ENCODE results near the gene CRY2.
"Not testable (repeated sequence)": the region's sequence is repeated elsewhere in the genome, so short reads cannot be mapped to it uniquely, and the experiment has no call there.

Gene CRY2

GRCh38 chr11:45820211-45820857 lies 26.9 kb upstream of the CRY2 start:
- no peaks in the 10 kb centered on the region for H3K36me3 ChIP-seq (ENCODE audit: control insufficient read depth, low read length)
- no peak overlapping the region for H3K27ac ChIP-seq (ENCODE audit: low read depth, low read length)
- no peaks in the 10 kb centered on the region for H3K9me3 ChIP-seq (ENCODE audit: control insufficient read depth, insufficient read depth, low read length)
- TF ChIP-seq EZH2phosphoT487 (IDR thresholded peaks at IDR 0.05; ENCODE audit: borderline replicate concordance, low read length) (no peak), CTCF (IDR thresholded peaks at IDR 0.05; ENCODE audit: low read depth, low read length, poor library complexity, severe bottlenecking) (no peak)
- no peaks in the 10 kb centered on the region for H3K27me3 ChIP-seq (ENCODE audit: control insufficient read depth, low read length)
- no peaks in the 10 kb centered on the region for H3K9me2 ChIP-seq (replicated peaks; ENCODE audit: control insufficient read depth, low read length)
- H3F3A ChIP-seq (ENCODE audit: control insufficient read depth, insufficient read depth) = peaks cover 4% of the 10 kb centered on the region; the same call in 1 of the 2 replicates
- H3K4me1 ChIP-seq (ENCODE audit: control insufficient read depth, low read length) = peaks cover 35% of the 10 kb centered on the region
- no peaks in the 10 kb centered on the region for H4K20me1 ChIP-seq (ENCODE audit: control insufficient read depth, insufficient read depth, low read depth, low read length)
- no peak overlapping the region for H3K4me3 ChIP-seq (ENCODE audit: low read length)
- no peaks in the 10 kb centered on the region for H3K79me2 ChIP-seq (ENCODE audit: control insufficient read depth, low read length)
- no peak overlapping the region for H3K4me2 ChIP-seq (ENCODE audit: low read length)

DNA sequence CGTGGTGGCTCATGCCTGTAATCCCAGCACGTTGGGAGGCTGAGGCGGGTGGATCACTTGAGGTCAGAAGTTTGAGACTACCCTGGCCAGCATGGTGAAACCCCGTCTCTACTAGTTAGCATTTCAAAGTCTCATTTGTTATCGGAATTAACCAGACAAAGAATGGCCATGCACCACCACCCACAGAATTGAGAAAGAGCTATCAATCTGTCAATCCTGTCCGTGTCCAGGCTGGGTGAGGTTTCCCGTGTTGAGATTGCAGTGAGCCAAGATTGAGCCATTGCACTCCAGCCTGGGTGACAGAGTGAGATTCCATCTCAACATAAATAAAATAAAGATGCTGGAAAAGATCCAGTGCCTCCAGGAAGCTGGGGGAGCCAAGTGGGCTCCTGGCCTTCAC lies 20.8 kb upstream of the CRY2 start:
- peaks cover 36% of the 10 kb centered on the region for H3K27me3 ChIP-seq (ENCODE audit: control insufficient read depth, low read length)
- not testable (repeated sequence) for H3K9me2 ChIP-seq (replicated peaks; ENCODE audit: control insufficient read depth, low read length); H3K27ac ChIP-seq (ENCODE audit: low read depth, low read length); H3K4me2 ChIP-seq (ENCODE audit: low read length); H3K4me1 ChIP-seq (ENCODE audit: control insufficient read depth, low read length); H4K20me1 ChIP-seq (ENCODE audit: control insufficient read depth, insufficient read depth, low read depth, low read length); H3F3A ChIP-seq (ENCODE audit: control insufficient read depth, insufficient read depth); H3K79me2 ChIP-seq (ENCODE audit: control insufficient read depth, low read length); H3K4me3 ChIP-seq (ENCODE audit: low read length); H3K9me3 ChIP-seq (ENCODE audit: control insufficient read depth, insufficient read depth, low read length); H3K36me3 ChIP-seq (ENCODE audit: control insufficient read depth, low read length)

DNA sequence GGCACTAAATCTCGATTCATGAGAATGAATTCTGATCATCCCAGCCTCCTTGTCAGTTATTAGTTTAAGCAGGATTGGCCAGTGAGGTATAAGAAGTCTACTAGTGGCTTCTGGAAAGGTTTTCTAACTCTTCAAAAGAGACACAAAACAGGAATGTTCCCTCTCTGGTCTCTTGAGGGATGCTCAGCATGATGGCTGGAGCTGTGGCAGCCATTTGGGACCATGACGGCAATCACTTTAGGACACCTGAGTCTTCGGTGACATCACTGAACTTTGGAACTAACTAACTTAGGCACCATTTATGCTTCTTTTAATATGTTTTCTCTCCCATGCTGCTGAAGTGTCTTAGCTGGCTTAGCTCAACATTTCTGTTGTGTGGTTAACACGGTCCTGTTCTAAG lies 20.2 kb upstream of the CRY2 start:
- Histone ChIP-seq H3K36me3 (ENCODE audit: control insufficient read depth, low read length) (no peaks in the 10 kb centered on the region), H3K27me3 (ENCODE audit: control insufficient read depth, low read length) (peaks cover 36% of the 10 kb centered on the region), H3K79me2 (ENCODE audit: control insufficient read depth, low read length) (no peaks in the 10 kb centered on the region), H3K4me1 (ENCODE audit: control insufficient read depth, low read length) (no peaks in the 10 kb centered on the region), H3K4me2 (ENCODE audit: low read length) (no peak overlapping the region), H3K9me3 (ENCODE audit: control insufficient read depth, insufficient read depth, low read length) (no peaks in the 10 kb centered on the region), H3K9me2 (replicated peaks; ENCODE audit: control insufficient read depth, low read length) (no peaks in the 10 kb centered on the region), H3F3A (ENCODE audit: control insufficient read depth, insufficient read depth) (no peaks in the 10 kb centered on the region), H3K27ac (ENCODE audit: low read depth, low read length) (no peak overlapping the region), H3K4me3 (ENCODE audit: low read length) (no peak overlapping the region), H4K20me1 (ENCODE audit: control insufficient read depth, insufficient read depth, low read depth, low read length) (no peaks in the 10 kb centered on the region)
- no peak for TF ChIP-seq CTCF (IDR thresholded peaks at IDR 0.05; ENCODE audit: low read depth, low read length, poor library complexity, severe bottlenecking)

DNA sequence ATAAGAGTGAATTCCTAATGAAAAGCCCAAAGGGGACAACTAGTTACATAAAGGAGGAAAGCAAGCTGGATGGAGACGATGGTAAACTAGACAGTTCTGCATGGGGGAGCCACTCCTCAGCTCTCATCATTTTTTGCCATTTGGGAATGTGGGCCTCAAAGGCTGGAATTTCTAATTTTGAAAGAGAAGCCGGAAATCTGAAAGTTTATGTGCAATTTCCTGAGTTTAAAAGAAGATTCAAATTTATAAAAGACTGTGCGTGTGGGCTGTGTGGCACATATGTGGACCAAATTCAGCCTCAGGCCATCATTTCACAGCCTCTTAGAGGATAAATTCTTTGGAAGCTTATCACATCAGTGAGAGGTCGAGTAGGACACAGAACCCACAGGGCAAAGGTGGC lies 18.3 kb upstream of the CRY2 start:
- no peak overlapping the region for H3K27ac ChIP-seq (ENCODE audit: low read depth, low read length)
- H3K36me3 ChIP-seq (ENCODE audit: control insufficient read depth, low read length) = no peaks in the 10 kb centered on the region
- TF ChIP-seq CTCF (IDR thresholded peaks at IDR 0.05; ENCODE audit: low read depth, low read length, poor library complexity, severe bottlenecking) (no peak), EZH2phosphoT487 (IDR thresholded peaks at IDR 0.05; ENCODE audit: borderline replicate concordance, low read length) (no peak)
- H3K79me2 ChIP-seq (ENCODE audit: control insufficient read depth, low read length) = no peaks in the 10 kb centered on the region
- H3K9me3 ChIP-seq (ENCODE audit: control insufficient read depth, insufficient read depth, low read length) = no peaks in the 10 kb centered on the region
- no peaks in the 10 kb centered on the region for H3K9me2 ChIP-seq (replicated peaks; ENCODE audit: control insufficient read depth, low read length)
- no peak overlapping the region for H3K4me3 ChIP-seq (ENCODE audit: low read length)
- no peak overlapping the region for H3K4me2 ChIP-seq (ENCODE audit: low read length)
- H3F3A ChIP-seq (ENCODE audit: control insufficient read depth, insufficient read depth) = no peaks in the 10 kb centered on the region
- H3K4me1 ChIP-seq (ENCODE audit: control insufficient read depth, low read length) = no peaks in the 10 kb centered on the region
- peaks cover 39% of the 10 kb centered on the region for H3K27me3 ChIP-seq (ENCODE audit: control insufficient read depth, low read length)
- no peaks in the 10 kb centered on the region for H4K20me1 ChIP-seq (ENCODE audit: control insufficient read depth, insufficient read depth, low read depth, low read length)
